Measurements from ENCODE around the gene RNF130.

- no peak for TF ChIP-seq CTCF (IDR thresholded peaks at IDR 0.05)
- no peak for TF ChIP-seq POLR2A (IDR thresholded peaks at IDR 0.05)
- TF ChIP-seq POLR2AphosphoS5 (IDR thresholded peaks at IDR 0.05) = no peak
These were observed 3.6 kb downstream of the RNF130 start for GRCh38 chr5:180067986-180068385.

Measured in prostate gland (tissue), 2 donors.